B cell (primary cell): ENCODE measurements around the gene TAX1BP3. TPM values are rescaled to one million over a fixed set of nuclear protein-coding genes. Genes with fewer than 3 reads are reported as not detected.

Source experiments
- ATAC-seq: fragments of 200-7000 bp; cut with Tn5 transposase; one replicate; pipeline ENCODE4 v1.10.0; 2021; ENCODE audit warnings: low read depth, mild to moderate bottlenecking, moderate number of reproducible peaks, moderate library complexity
- CTCF ChIA-PET: fragments of 350-600 bp; sonication (Branson Sonifier 250); formaldehyde crosslinking; loops from one replicate; lab custom pipeline; 2021; ENCODE audit warnings: antibody characterized with exemption, inconsistent platforms; lab: Charles Lee
- POLR2A ChIA-PET: fragments of 350-600 bp; sonication (Branson Sonifier 250); formaldehyde crosslinking; loops from one replicate; lab custom pipeline; 2021; ENCODE audit warnings: antibody characterized with exemption; lab: Charles Lee
- DNase-seq: peaks from one replicate; pipeline ENCODE4 v3.0.0; 2013
- H2AFZ ChIP-seq: 2 replicates; pipeline ENCODE4 v1.6.1; 2012; ENCODE audit warnings: mild to moderate bottlenecking, low read depth, low read length; ENCODE audit not compliant: insufficient read depth, poor library complexity, severe bottlenecking
- H3K27ac ChIP-seq, 2 donors: 1 replicate in 1 of 2; 2 replicates in 1 of 2; pipeline ENCODE4 v1.5.1; 2012 to 2013; ENCODE audit warnings: low read length in 2 of 2, mild to moderate bottlenecking in 2 of 2, moderate library complexity in 1 of 2
- H3K27me3 ChIP-seq, 4 experiments: fragments of 200-600 bp in 1 of 4; sonication (generic) in 1 of 4; replicated peaks in 1 of 4; 1 replicate in 2 of 4; 2 replicates in 2 of 4; pipeline versions ENCODE4 v1.6.1 to v1.7.0; 2013 to 2016; ENCODE audit warnings: low read length in 3 of 4, mild to moderate bottlenecking in 2 of 4, mixed read lengths in 1 of 4, moderate library complexity in 1 of 4; ENCODE audit not compliant: insufficient read depth in 4 of 4, control insufficient read depth in 3 of 4; ENCODE audit errors: control extremely low read depth in 1 of 4
- H3K36me3 ChIP-seq, 2 experiments: replicated peaks in 1 of 2; 1 replicate in 1 of 2; 2 replicates in 1 of 2; pipeline versions ENCODE4 v1.6.1 to v1.7.1; 2013; ENCODE audit warnings: low read length in 1 of 2; ENCODE audit not compliant: insufficient read depth in 2 of 2, control insufficient read depth in 1 of 2; ENCODE audit errors: control extremely low read depth in 1 of 2, extremely low read depth in 1 of 2
- H3K4me1 ChIP-seq, 2 donors: fragments of 200-600 bp in 1 of 2; sonication (generic) in 1 of 2; 1 replicate in 1 of 2; 2 replicates in 1 of 2; pipeline versions ENCODE4 v1.5.1 to v1.6.1; 2013 to 2017; ENCODE audit warnings: low read length in 2 of 2; ENCODE audit not compliant: control insufficient read depth in 2 of 2, insufficient read depth in 2 of 2
- H3K4me2 ChIP-seq: replicated peaks from 2 replicates; pipeline ENCODE3; 2012; ENCODE audit warnings: mild to moderate bottlenecking, low read depth, low read length; ENCODE audit not compliant: poor library complexity, severe bottlenecking
- H3K4me3 ChIP-seq, 5 experiments: fragments of 200-600 bp in 1 of 5; sonication (generic) in 1 of 5; 1 replicate in 3 of 5; 2 replicates in 2 of 5; pipeline versions ENCODE4 v1.5.1 to v1.7.0; 2011 to 2016; ENCODE audit warnings: low read length in 4 of 5, mild to moderate bottlenecking in 4 of 5, low read depth in 2 of 5, control low read depth in 1 of 5, moderate library complexity in 1 of 5; ENCODE audit not compliant: insufficient read depth in 1 of 5; ENCODE audit errors: control extremely low read depth in 1 of 5, extremely low read depth in 1 of 5
- H3K79me2 ChIP-seq: fragments of 200-600 bp; sonication (generic); one replicate; pipeline ENCODE4 v1.6.0; 2016; ENCODE audit warnings: low read length; ENCODE audit not compliant: control insufficient read depth, insufficient read depth
- H3K9ac ChIP-seq: fragments of 200-600 bp; sonication (generic); 2 replicates; pipeline ENCODE4 v1.6.1; 2017; ENCODE audit warnings: mild to moderate bottlenecking, low read length, moderate library complexity
- H3K9me3 ChIP-seq, 3 donors: one replicate each; pipeline versions ENCODE4 v1.6.1 to v1.7.1; 2013; ENCODE audit warnings: low read length in 2 of 3; ENCODE audit not compliant: control insufficient read depth in 2 of 3, insufficient read depth in 1 of 3; ENCODE audit errors: control extremely low read depth in 1 of 3
- H4K20me1 ChIP-seq: 2 replicates; pipeline ENCODE4 v1.6.0; 2012; ENCODE audit warnings: mild to moderate bottlenecking, low read length; ENCODE audit not compliant: insufficient read depth, control insufficient read depth, poor library complexity, severe bottlenecking
- H3K27ac Mint-ChIP-seq: one replicate; pipeline ENCODE4 v1.8.0; 2021; ENCODE audit warnings: mixed read lengths
- H3K27me3 Mint-ChIP-seq: one replicate; pipeline ENCODE4 v1.8.0; 2021; ENCODE audit warnings: mixed read lengths
- H3K4me1 Mint-ChIP-seq: one replicate; pipeline ENCODE4 v1.8.0; 2021; ENCODE audit warnings: mixed read lengths
- H3K4me3 Mint-ChIP-seq: one replicate; pipeline ENCODE4 v1.8.0; 2021; ENCODE audit warnings: mixed read lengths
- H3K9me3 Mint-ChIP-seq: one replicate; pipeline ENCODE4 v1.8.0; 2022; ENCODE audit warnings: mixed read lengths; ENCODE audit not compliant: insufficient read depth
- EZH2 ChIP-seq: IDR thresholded peaks from 2 replicates; pipeline ENCODE4 v1.6.1; 2012; ENCODE audit warnings: borderline replicate concordance, low read depth, mild to moderate bottlenecking, moderate library complexity, low read length; ENCODE audit not compliant: insufficient read depth, poor library complexity, severe bottlenecking
- WGBS: methylation state at CpG from one replicate; pipeline ENCODE4 v1.1.5; 2013; ENCODE audit warnings: missing lambda C conversion rate; ENCODE audit not compliant: insufficient coverage; 5-methylcytosine and 5-hydroxymethylcytosine counted together
- intact Hi-C: fragments of 100-400 bp; cut with micrococcal nuclease; formaldehyde crosslinking; loops from one replicate; pipeline ENCODE4 v1.10.0; 2022
- polyA plus RNA-seq: library from polyadenylated mRNA; depleted of rRNA; stranded (reverse); fragments of >200 nt; gene quantifications from 2 replicates; pipeline ENCODE4 v1.2.3, GENCODE V29; 2012
- total RNA-seq, 2 donors: library from RNA; stranded (reverse); fragments of 120-200 nt in 1 of 2; gene quantifications; 1 replicate in 1 of 2; 2 replicates in 1 of 2; pipeline versions ENCODE4 v1.2.3 to v1.2.4, GENCODE V29; 2013 to 2022
- TF ChIP-seq, protein P1 (sequence below): fragments of 200-600 bp; IDR thresholded peaks from one replicate; pipeline ENCODE4 v1.8.0; 2022; ENCODE audit warnings: antibody characterized with exemption, mild to moderate bottlenecking

TAX1BP3 gene
- total and polyA plus RNA-seq, 2 donors (not counting 1 experiment from before 2014, with no cell fraction given), result 17.7 to 22.1 TPM

DNA sequence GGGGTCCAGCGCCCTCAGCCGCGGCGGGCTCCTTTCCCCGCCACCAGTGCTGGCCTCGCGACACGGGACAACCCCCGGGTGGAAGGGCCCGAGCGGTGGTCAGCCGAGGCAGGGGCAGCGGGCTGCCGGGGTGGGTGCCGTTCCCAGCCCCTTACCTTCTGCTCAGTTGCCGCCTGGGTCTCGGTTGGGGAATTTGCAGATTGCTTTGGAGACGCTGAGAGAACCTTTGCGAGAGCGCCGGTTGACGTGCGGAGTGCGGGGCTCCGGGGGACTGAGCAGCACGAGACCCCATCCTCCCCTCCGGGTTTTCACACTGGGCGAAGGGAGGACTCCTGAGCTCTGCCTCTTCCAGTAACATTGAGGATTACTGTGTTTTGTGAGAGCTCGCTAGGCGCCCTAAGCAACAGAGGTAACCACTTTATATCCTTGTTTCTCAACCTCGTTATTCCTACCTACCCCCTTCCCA lies 31.4 kb downstream of the TAX1BP3 start:
- H3K9me3 Mint-ChIP-seq, result no peaks in the 10 kb centered on the region
- Histone ChIP-seq H3K4me1 (peaks cover 4 to 15% of the 10 kb centered on the region in 2 donors), H3K27me3 (no peaks in the 10 kb centered on the region), H3K4me2 (peak overlapping the region; percentile 77), H2AFZ (peak overlapping the region; percentile 85), H3K9me3 (no peaks in the 10 kb centered on the region), H3K79me2 (peaks cover 45% of the 10 kb centered on the region), H4K20me1 (peaks cover 4% of the 10 kb centered on the region), H3K4me3 (peak overlapping the region; percentile 26 to 80 (median 76)), H3K9ac (peak overlapping the region; percentile 83), H3K36me3 (peaks cover 0 to 3% of the 10 kb centered on the region in 2 experiments), H3K27ac (peak overlapping the region; percentile 90 to 97)
- intact Hi-C loops, result loop anchor here (1.0 to 2.0 kb wide), 6 partner anchors 9 to 588 kb away; partner anchors contain the start of genes CYB5D2, EMC6, NCBP3 and TAX1BP3
- TF ChIP-seq, protein P1, sequence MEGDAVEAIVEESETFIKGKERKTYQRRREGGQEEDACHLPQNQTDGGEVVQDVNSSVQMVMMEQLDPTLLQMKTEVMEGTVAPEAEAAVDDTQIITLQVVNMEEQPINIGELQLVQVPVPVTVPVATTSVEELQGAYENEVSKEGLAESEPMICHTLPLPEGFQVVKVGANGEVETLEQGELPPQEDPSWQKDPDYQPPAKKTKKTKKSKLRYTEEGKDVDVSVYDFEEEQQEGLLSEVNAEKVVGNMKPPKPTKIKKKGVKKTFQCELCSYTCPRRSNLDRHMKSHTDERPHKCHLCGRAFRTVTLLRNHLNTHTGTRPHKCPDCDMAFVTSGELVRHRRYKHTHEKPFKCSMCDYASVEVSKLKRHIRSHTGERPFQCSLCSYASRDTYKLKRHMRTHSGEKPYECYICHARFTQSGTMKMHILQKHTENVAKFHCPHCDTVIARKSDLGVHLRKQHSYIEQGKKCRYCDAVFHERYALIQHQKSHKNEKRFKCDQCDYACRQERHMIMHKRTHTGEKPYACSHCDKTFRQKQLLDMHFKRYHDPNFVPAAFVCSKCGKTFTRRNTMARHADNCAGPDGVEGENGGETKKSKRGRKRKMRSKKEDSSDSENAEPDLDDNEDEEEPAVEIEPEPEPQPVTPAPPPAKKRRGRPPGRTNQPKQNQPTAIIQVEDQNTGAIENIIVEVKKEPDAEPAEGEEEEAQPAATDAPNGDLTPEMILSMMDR, result no peak
- no peak for TF ChIP-seq EZH2
- no peak for ATAC-seq
- ChIA-PET CTCF (interaction anchor here (1.0 to 2.4 kb wide), 9 partner anchors 8 to 588 kb away, joined by 3 to 14 read pairs (median 6); no protein-coding TSS in a partner anchor), POLR2A (interaction anchor here (0.6 to 1.4 kb wide), 5 partner anchors 22 to 506 kb away, joined by 3 to 5 read pairs (median 3); partner anchors contain the start of genes CYB5D2, EMC6, TAX1BP3 and ZZEF1)
- no peak for DNase-seq
- no peaks in the 10 kb centered on the region for H3K27me3 Mint-ChIP-seq
- peak overlapping the region; percentile 99 for H3K4me3 Mint-ChIP-seq
- WGBS, result under 1% methylated on average over 24 of the region's 31 CpGs
- H3K27ac Mint-ChIP-seq, result peak overlapping the region; percentile 59
- H3K4me1 Mint-ChIP-seq, result peaks cover 34% of the 10 kb centered on the region
